H9 (cell line): ENCODE data around the gene ACOT11. TPM values are rescaled to one million over a fixed set of nuclear protein-coding genes. Genes with fewer than 3 reads are reported as not detected.

Source experiments
- DNase-seq: peaks from one replicate; pipeline ENCODE4 v3.0.0-alpha.2; 2017
- H2AFZ ChIP-seq: one replicate; pipeline ENCODE4 v1.6.1; 2013; ENCODE audit warnings: mild to moderate bottlenecking, low read length, control low read depth, moderate library complexity
- H2AK5ac ChIP-seq: 2 replicates; pipeline ENCODE4 v1.6.1; 2013; ENCODE audit warnings: low read length, control low read depth, mixed read lengths; ENCODE audit not compliant: insufficient read length
- H2BK120ac ChIP-seq: one replicate; pipeline ENCODE4 v1.6.1; 2013; ENCODE audit warnings: low read depth, mild to moderate bottlenecking, low read length, control low read depth, inconsistent platforms; ENCODE audit not compliant: poor library complexity, severe bottlenecking
- H2BK12ac ChIP-seq: 2 replicates; pipeline ENCODE4 v1.6.1; 2013; ENCODE audit warnings: low read length, control low read depth, mixed read lengths, low read depth; ENCODE audit not compliant: insufficient read length
- H2BK15ac ChIP-seq: 2 replicates; pipeline ENCODE4 v1.6.1; 2013; ENCODE audit warnings: low read depth, low read length, control low read depth
- H2BK20ac ChIP-seq: one replicate; pipeline ENCODE4 v1.6.1; 2013; ENCODE audit warnings: low read depth, mild to moderate bottlenecking, low read length, control low read depth, inconsistent platforms; ENCODE audit not compliant: poor library complexity, severe bottlenecking
- H2BK5ac ChIP-seq: 2 replicates; pipeline ENCODE4 v1.6.1; 2013; ENCODE audit warnings: low read length, control low read depth, mixed read lengths; ENCODE audit not compliant: insufficient read length
- H3K14ac ChIP-seq: 2 replicates; pipeline ENCODE4 v1.6.1; 2013; ENCODE audit warnings: low read length, control low read depth; ENCODE audit not compliant: insufficient read depth
- H3K18ac ChIP-seq: 2 replicates; pipeline ENCODE4 v1.6.1; 2013; ENCODE audit warnings: low read depth, mild to moderate bottlenecking, mixed read lengths, low read length, control low read depth; ENCODE audit not compliant: insufficient read length
- H3K23ac ChIP-seq: 2 replicates; pipeline ENCODE4 v1.6.1; 2013; ENCODE audit warnings: low read length, control low read depth, mixed read lengths, low read depth; ENCODE audit not compliant: insufficient read length
- H3K23me2 ChIP-seq: 2 replicates; pipeline ENCODE4 v1.6.1; 2013; ENCODE audit warnings: low read depth, mild to moderate bottlenecking, mixed read lengths, low read length, control low read depth; ENCODE audit not compliant: insufficient read length, poor library complexity, severe bottlenecking
- H3K27ac ChIP-seq: 2 replicates; pipeline ENCODE4 v1.5.1; 2013; ENCODE audit warnings: low read length, control low read depth, mixed read lengths, low read depth; ENCODE audit not compliant: insufficient read length
- H3K27me3 ChIP-seq: 2 replicates; pipeline ENCODE4 v1.6.1; 2013; ENCODE audit warnings: low read length, control low read depth, inconsistent platforms; ENCODE audit not compliant: insufficient read depth
- H3K4ac ChIP-seq: 2 replicates; pipeline ENCODE4 v1.6.1; 2013; ENCODE audit warnings: low read depth, mild to moderate bottlenecking, control low read depth, inconsistent platforms, low read length, moderate library complexity
- H3K4me1 ChIP-seq: 2 replicates; pipeline ENCODE4 v1.6.1; 2013; ENCODE audit warnings: low read length, control low read depth, inconsistent platforms; ENCODE audit not compliant: insufficient read depth
- H3K4me2 ChIP-seq: 2 replicates; pipeline ENCODE4 v1.6.1; 2013; ENCODE audit warnings: low read length, control low read depth, mixed read lengths; ENCODE audit not compliant: insufficient read length, insufficient read depth
- H3K56ac ChIP-seq: 2 replicates; pipeline ENCODE4 v1.6.1; 2013; ENCODE audit warnings: low read depth, mild to moderate bottlenecking, mixed read lengths, low read length, control low read depth; ENCODE audit not compliant: insufficient read length
- H3K79me1 ChIP-seq: 2 replicates; pipeline ENCODE4 v1.6.1; 2013; ENCODE audit warnings: low read depth, mild to moderate bottlenecking, moderate library complexity, low read length, control low read depth, inconsistent platforms; ENCODE audit not compliant: insufficient read depth, poor library complexity, severe bottlenecking
- H3K79me2 ChIP-seq: 2 replicates; pipeline ENCODE4 v1.6.1; 2013; ENCODE audit warnings: low read length, control low read depth, inconsistent platforms; ENCODE audit not compliant: insufficient read depth
- H3K9ac ChIP-seq: 2 replicates; pipeline ENCODE4 v1.6.1; 2013; ENCODE audit warnings: low read length, control low read depth, mixed read lengths; ENCODE audit not compliant: insufficient read length; ENCODE audit errors: extremely low read depth
- H3K9me3 ChIP-seq: one replicate; pipeline ENCODE4 v1.6.1; 2013; ENCODE audit warnings: low read depth, low read length, inconsistent platforms; ENCODE audit not compliant: control insufficient read depth
- H3T11ph ChIP-seq: one replicate; pipeline ENCODE4 v1.6.1; 2013; ENCODE audit warnings: mild to moderate bottlenecking, low read length, control low read depth, inconsistent platforms
- H4K20me1 ChIP-seq: one replicate; pipeline ENCODE4 v1.6.1; 2013; ENCODE audit not compliant: control insufficient read depth, insufficient read length, insufficient read depth
- H4K5ac ChIP-seq: 2 replicates; pipeline ENCODE4 v1.6.1; 2013; ENCODE audit warnings: low read depth, mild to moderate bottlenecking, mixed read lengths, low read length, control low read depth; ENCODE audit not compliant: insufficient read length
- H4K8ac ChIP-seq: replicated peaks from 2 replicates; pipeline ENCODE4 v1.6.1; 2013; ENCODE audit warnings: low read length, control low read depth, mixed read lengths, low read depth; ENCODE audit not compliant: insufficient read length
- H4K91ac ChIP-seq: 2 replicates; pipeline ENCODE4 v1.6.1; 2013; ENCODE audit warnings: low read depth, mild to moderate bottlenecking, moderate library complexity, mixed read lengths, low read length, control low read depth; ENCODE audit not compliant: insufficient read length
- H3K27ac Mint-ChIP-seq, 3 experiments: 2 replicates in 2 of 3; 3 replicates in 1 of 3; pipeline ENCODE4 v1.8.0; 2020 to 2021; ENCODE audit warnings: mixed read lengths in 3 of 3, mild to moderate bottlenecking in 1 of 3, moderate library complexity in 1 of 3
- H3K27me3 Mint-ChIP-seq: 2 replicates; pipeline ENCODE4 v1.8.0; 2021; ENCODE audit warnings: low read depth, mild to moderate bottlenecking, moderate library complexity, mixed read lengths
- H3K36me3 Mint-ChIP-seq, 3 experiments: 2 replicates in 2 of 3; 3 replicates in 1 of 3; pipeline ENCODE4 v1.8.0; 2020 to 2021; ENCODE audit warnings: low read depth in 3 of 3, mixed read lengths in 3 of 3; ENCODE audit not compliant: insufficient read depth in 1 of 3
- H3K4me1 Mint-ChIP-seq, 2 experiments: 2 replicates each; pipeline ENCODE4 v1.8.0; 2020; ENCODE audit warnings: mixed read lengths in 2 of 2
- H3K4me3 Mint-ChIP-seq, 2 experiments: 2 replicates in 1 of 2; 3 replicates in 1 of 2; pipeline ENCODE4 v1.8.0; 2020 to 2021; ENCODE audit warnings: mild to moderate bottlenecking in 2 of 2, mixed read lengths in 2 of 2, moderate library complexity in 1 of 2
- H3K9me3 Mint-ChIP-seq, 2 experiments: 2 replicates in 1 of 2; 3 replicates in 1 of 2; pipeline ENCODE4 v1.8.0; 2020; ENCODE audit warnings: mild to moderate bottlenecking in 2 of 2, mixed read lengths in 2 of 2, moderate library complexity in 1 of 2
- WGBS: extraction: QIAGEN DNeasy Blood & Tissue Kit; methylation state at CpG from one replicate; pipeline ENCODE4 v1.1.7; 2013; ENCODE audit warnings: missing lambda C conversion rate, low lambda C conversion rate, mixed read lengths; ENCODE audit not compliant: insufficient read length; ENCODE audit errors: extremely low coverage; 5-methylcytosine and 5-hydroxymethylcytosine counted together
- total RNA-seq: library from RNA; stranded (reverse); gene quantifications from 2 replicates; pipeline ENCODE4 v1.2.1, GENCODE V29; 2021
- TF ChIP-seq, protein P1 (sequence below): fragments of 200-600 bp; sonication (generic); conservative IDR thresholded peaks from 3 replicates; pipeline ENCODE4 v1.8.0; 2021; ENCODE audit warnings: antibody characterized with exemption, mild to moderate bottlenecking

ACOT11 gene
- total RNA-seq, 1 experiment from 2014 or later: 4.0 TPM

DNA sequence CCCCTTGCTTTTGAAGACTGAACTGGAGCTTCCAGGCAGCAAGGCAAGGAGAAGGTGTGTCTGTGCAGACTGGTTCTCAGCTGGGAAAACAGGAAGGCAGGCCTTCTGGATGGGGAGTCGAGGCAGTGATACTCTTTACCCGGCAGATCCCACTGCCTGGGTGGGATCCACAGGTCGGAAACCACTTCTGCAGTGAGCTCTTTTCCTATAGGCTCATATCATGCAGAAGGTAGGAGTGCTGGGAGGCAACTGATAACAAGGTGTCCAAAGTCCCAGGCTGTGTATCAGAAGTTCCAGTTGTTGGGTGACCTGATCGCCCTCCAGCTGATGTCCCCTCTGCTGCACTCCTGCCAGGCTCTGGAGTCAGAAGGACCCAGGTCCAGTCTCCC, 17.1 kb downstream of the ACOT11 start:
- Histone ChIP-seq H2BK12ac (no peak overlapping the region), H3K9me3 (no peaks in the 10 kb centered on the region), H3T11ph (no peak overlapping the region), H2BK15ac (no peak overlapping the region), H3K79me2 (no peaks in the 10 kb centered on the region), H3K14ac (no peak overlapping the region), H2BK20ac (no peak overlapping the region), H3K4ac (no peak overlapping the region), H3K27ac (no peak overlapping the region), H3K18ac (no peak overlapping the region), H4K91ac (no peak overlapping the region), H3K23me2 (no peaks in the 10 kb centered on the region), H2BK5ac (no peak overlapping the region), H2BK120ac (no peak overlapping the region), H4K8ac (no peak overlapping the region), H3K23ac (no peak overlapping the region), H2AFZ (no peak overlapping the region), H4K5ac (no peak overlapping the region), H4K20me1 (no peaks in the 10 kb centered on the region), H3K79me1 (no peaks in the 10 kb centered on the region), H3K9ac (no peak overlapping the region), H3K56ac (no peak overlapping the region), H3K27me3 (no peaks in the 10 kb centered on the region), H3K4me1 (peaks cover 4% of the 10 kb centered on the region; the same call in 1 of the 2 replicates), H3K4me2 (no peak overlapping the region), H2AK5ac (no peak overlapping the region)
- no CpG with 5 or more reads among the region's 4 CpGs for WGBS
- no peak overlapping the region for H3K27ac Mint-ChIP-seq
- peaks cover 16 to 33% of the 10 kb centered on the region in 2 experiments for H3K4me1 Mint-ChIP-seq
- no peaks in the 10 kb centered on the region; the same call in 1 of the 2 replicates for H3K27me3 Mint-ChIP-seq
- TF ChIP-seq, protein P1, sequence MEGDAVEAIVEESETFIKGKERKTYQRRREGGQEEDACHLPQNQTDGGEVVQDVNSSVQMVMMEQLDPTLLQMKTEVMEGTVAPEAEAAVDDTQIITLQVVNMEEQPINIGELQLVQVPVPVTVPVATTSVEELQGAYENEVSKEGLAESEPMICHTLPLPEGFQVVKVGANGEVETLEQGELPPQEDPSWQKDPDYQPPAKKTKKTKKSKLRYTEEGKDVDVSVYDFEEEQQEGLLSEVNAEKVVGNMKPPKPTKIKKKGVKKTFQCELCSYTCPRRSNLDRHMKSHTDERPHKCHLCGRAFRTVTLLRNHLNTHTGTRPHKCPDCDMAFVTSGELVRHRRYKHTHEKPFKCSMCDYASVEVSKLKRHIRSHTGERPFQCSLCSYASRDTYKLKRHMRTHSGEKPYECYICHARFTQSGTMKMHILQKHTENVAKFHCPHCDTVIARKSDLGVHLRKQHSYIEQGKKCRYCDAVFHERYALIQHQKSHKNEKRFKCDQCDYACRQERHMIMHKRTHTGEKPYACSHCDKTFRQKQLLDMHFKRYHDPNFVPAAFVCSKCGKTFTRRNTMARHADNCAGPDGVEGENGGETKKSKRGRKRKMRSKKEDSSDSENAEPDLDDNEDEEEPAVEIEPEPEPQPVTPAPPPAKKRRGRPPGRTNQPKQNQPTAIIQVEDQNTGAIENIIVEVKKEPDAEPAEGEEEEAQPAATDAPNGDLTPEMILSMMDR: no peak
- H3K36me3 Mint-ChIP-seq: peaks cover 0 to 2% (median 0%) of the 10 kb centered on the region in 3 experiments; a peak in 1 of 7 replicates
- H3K9me3 Mint-ChIP-seq: peaks cover 2 to 3% of the 10 kb centered on the region in 2 experiments; a peak in 3 of 5 replicates
- no peak for DNase-seq
- no peak overlapping the region for H3K4me3 Mint-ChIP-seq
